ENCODE data around the gene ZNF80.
"Not testable (repeated sequence)": the region's sequence is repeated elsewhere in the genome, so short reads cannot be mapped to it uniquely, and the experiment has no call there.

ZNF80 gene

DNA sequence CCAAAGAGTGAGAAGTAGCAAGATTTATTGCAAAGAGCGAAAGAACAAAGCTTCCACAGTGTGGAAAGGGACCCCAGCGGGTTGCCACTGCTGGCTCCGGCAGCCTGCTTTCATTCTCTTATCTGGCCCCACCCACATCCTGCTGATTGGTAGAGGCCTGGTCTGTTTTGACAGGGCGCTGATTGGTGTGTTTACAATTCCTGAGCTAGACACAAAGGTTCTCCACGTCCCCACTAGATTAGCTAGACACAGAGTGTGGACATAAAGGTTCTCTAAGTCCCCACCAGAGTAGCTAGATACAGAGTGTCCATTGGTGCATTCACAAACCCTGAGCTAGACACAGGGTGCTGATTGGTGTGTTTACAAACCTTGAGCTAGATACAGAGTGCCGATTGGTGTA lies at the start of gene ZNF80:
TSS of gene ZNF80 (minus strand) at position 101 of the 400 bp plus-strand sequence. CDS start 504 bp downstream, outside the sequence.
- not testable (repeated sequence) for DNase-seq (ENCODE audit: low spot score)

GRCh38 chr3:114286266-114286665 lies 48.9 kb upstream of the ZNF80 start:
- no peak for DNase-seq (ENCODE audit: low spot score)

DNA sequence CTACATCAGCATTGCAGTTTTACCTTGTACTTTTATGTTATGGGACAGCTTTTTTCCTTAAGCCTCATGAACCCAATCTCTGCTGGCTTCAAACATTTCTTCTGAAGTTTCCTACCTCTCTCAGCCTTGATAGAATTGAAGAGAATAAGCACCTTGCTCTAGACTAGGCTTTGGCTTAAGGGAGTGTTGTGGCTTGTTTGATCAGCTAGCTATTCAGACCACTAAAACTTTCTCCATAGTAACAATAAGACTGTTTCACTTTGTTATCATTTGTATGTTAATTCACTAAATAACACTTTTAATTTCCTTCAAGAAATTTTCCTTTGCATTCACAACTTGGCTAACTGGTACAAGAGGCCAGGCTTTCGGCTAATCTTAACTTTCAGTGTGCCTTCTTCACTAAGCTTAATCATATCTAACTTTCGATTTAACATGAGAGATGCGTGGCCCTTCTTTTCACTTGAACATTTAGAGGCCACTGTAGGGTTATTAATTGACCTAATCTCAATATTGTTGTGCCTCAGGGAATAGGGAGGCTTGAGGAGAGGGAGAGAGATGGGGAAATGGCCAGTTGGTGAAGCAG lies 48.4 kb upstream of the ZNF80 start:
- DNase-seq (ENCODE audit: low spot score): no peak

- no peak for DNase-seq (ENCODE audit: low spot score)
Observed at GRCh38 chr3:114284644-114285043, 47.3 kb upstream of the ZNF80 start.

GRCh38 chr3:114276856-114277255 lies 39.5 kb upstream of the ZNF80 start:
- DNase-seq (ENCODE audit: low spot score): not testable (repeated sequence)

GRCh38 chr3:114274929-114275328 lies 37.6 kb upstream of the ZNF80 start:
- DNase-seq (ENCODE audit: low spot score): no peak

DNA sequence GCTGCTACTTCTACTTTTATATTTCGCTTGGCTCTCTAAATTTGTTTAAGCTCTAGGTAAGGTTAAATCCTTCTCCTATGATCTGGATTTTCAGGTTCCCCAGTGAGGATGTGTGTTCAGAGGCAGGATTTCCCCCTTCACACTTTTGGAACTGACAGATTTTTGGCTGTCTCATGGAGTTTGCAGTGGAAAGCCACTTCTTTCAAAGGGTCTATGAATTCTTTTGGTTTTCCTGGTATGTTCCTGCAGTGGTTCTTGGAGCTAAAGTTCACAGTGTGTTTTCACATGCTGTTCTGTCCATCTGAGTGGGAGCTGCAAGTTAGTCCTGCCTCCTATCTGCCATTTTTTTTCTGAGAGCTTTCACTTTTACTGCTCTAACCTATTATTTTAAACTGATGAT lies 34.9 kb upstream of the ZNF80 start:
- DNase-seq (ENCODE audit: low spot score): no peak

DNA sequence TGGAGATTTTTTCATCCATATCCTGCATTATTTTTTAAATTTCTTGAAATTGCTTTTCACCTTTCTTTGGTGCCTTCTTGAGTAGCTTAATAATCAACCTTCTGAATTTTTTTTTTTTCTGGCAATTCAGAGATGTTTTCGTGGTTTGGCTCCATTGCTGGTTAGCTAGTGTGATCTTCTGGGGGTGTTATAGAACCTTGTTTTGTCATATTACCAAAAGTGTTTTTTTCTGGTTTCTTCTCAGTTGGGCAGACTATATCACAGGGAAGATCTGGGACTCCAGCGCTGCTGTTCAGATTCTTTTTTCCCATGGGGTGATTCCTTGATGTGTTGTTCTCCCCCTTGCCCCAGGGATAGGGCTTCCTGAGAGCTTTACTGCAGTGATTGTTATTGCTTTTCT lies 32.6 kb upstream of the ZNF80 start:
- DNase-seq (ENCODE audit: low spot score): no peak

- DNase-seq (ENCODE audit: low spot score): no peak
Observed at GRCh38 chr3:114260152-114260551, 22.8 kb upstream of the ZNF80 start.

DNA sequence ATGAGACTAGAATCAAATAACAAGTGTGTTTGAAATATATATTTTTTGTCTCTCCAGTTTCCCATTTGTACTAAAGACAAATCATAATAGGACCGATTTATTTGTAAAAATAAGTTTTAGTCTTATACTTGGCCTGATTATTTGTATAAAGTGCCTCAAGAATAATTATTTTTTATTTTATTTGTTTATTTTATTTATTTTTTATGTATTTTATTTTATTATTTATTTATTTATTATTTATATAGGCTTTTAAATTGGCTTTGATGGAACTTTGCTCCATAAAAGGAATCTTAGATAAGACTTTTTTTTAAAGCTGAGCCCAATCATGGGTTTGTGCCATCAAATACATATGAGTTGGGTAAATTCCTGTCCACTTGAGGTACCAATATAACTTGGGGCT lies 22.2 kb upstream of the ZNF80 start:
- no peak for DNase-seq (ENCODE audit: low spot score)

- no peak for DNase-seq (ENCODE audit: low spot score)
Observed at GRCh38 chr3:114253505-114253904, 16.1 kb upstream of the ZNF80 start.

GRCh38 chr3:114252954-114253353 lies 15.6 kb upstream of the ZNF80 start:
- DNase-seq (ENCODE audit: low spot score): no peak

DNA sequence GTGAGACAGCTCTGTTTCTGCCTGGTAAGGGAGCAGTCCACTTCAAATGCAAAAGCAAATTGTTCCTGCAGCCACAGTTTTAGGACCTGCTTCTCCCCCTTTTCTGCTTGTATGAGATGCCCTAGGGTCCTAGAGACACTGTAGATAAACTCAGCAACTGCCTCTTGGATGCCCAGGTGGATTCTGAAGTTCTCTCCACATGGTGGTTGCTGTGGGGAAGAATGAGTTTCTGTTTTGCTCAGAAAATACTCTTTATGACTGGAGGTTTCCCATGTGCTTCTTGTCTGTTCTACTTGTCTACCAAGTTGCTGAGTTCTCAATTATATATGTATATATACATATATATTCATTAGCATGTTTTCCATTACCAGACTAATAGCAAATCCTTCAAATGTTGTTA lies 5.6 kb upstream of the ZNF80 start:
- no peak for DNase-seq (ENCODE audit: low spot score)

- no peak for DNase-seq (ENCODE audit: low spot score)
Observed at GRCh38 chr3:114241262-114241661, 3.9 kb upstream of the ZNF80 start.

DNA sequence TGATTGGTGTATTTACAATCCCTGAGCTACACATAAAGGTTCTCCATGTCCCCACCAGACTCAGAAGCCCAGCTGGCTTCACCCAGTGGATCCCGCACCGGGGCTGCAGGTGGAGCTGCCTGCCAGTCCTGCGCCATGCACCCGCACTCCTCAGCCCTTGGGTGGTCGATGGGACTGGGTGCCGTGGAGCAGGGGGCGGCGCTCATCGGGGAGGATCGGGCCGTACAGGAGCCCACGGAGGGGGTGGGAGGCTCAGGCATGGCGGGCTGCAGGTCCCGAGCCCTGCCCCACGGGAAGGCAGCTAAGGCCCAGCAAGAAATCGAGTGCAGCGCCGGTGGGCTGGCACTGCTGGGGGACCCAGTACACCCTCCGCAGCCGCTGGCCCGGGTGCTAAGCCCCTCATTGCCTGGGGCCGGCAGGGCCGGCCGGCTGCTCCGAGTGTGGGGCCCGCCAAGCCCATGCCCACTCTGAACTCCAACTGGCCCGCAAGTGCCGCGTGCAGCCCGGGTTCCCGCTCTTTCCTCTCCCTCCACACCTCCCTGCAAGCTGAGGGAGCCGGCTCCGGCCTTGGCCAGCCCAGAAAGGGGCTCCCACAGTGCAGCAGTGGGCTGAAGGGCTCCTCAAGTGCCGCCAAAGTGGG lies 888 bp upstream of the ZNF80 start:
- not testable (repeated sequence) for DNase-seq (ENCODE audit: low spot score)

GRCh38 chr3:114235431-114235830 lies 1.9 kb downstream of the ZNF80 start:
- DNase-seq (ENCODE audit: low spot score): no peak

DNA sequence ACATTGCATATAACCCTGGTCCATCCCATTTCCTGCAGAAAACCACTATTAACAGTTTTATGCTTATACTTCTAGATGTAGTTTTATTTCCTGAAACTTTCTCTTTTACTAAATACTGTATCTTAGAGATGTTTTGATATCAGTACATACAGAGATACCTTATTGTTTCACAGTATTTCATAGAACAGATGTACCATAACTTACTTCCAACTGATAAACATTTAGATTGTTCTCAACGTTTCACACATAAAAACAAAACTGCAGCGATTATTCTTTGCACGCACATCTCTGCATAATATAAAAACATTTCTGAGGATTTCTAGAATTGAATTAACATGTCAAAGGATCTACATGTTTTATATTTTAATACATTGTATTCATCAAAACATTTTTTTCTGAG lies 2.6 kb downstream of the ZNF80 start:
- no peak for DNase-seq (ENCODE audit: low spot score)

DNA sequence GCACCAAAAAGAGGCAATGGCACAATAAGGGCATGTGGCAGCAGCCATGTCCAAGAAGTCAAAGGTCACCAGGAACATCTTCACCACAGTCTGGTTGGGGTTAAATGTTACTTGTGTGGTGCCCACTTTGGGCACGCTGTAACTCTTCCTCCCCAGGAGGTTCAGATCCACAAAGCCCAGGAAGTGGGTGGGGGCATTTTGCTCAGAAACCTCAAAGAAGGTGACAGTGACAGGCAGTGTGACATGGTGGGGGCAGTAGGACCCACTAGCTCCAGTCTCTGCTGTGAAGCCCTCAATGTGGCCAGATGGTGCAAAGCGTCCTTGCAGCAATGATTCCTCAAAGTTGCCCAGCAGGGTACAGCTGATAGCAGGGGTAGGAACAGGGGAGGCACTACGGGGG lies 5.8 kb downstream of the ZNF80 start:
- DNase-seq (ENCODE audit: low spot score): no peak

DNA sequence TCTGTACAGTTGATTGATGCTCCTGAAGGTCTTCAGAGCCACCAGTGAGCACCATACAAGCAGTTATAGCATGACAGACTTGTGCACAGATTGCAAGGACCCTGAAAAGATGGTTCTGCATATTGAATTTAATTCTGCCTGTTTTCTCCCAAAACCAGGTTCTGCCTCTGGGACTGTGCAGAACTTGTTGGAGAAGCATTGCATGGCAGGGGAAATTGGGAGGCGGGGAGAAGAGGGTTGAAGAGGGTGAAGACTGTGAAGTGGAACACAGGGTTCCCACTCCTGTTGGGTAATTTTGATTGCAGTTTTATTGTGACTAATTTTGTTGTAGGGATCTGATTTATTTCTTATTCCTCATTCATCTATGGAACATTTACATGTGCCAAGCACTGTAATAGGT lies 10.3 kb downstream of the ZNF80 start:
- DNase-seq (ENCODE audit: low spot score): no peak

DNA sequence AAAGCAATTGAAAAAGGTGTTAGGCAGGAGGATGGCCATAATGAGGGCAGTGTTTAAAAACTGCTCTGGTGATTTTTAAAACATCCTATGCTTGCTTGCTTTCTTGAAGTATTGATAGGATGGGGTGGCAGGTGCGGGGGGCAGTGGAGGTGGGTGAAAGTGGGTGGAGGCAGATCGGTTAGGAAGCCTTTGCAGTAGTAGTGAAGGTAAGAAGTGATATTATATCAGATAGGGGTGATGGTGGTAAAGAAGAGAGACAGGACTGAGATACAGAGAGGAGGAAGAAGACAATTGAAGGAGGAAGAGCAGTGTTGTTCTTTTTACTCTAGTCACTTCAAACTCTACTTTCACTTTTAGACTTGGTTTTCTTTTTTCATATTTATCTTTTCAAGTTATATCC lies 11.1 kb downstream of the ZNF80 start:
- DNase-seq (ENCODE audit: low spot score): no peak

GRCh38 chr3:114223143-114223542 lies 14.2 kb downstream of the ZNF80 start:
- no peak for DNase-seq (ENCODE audit: low spot score)

- DNase-seq (ENCODE audit: low spot score): no peak
Observed at GRCh38 chr3:114221881-114222264, 15.5 kb downstream of the ZNF80 start.

DNA sequence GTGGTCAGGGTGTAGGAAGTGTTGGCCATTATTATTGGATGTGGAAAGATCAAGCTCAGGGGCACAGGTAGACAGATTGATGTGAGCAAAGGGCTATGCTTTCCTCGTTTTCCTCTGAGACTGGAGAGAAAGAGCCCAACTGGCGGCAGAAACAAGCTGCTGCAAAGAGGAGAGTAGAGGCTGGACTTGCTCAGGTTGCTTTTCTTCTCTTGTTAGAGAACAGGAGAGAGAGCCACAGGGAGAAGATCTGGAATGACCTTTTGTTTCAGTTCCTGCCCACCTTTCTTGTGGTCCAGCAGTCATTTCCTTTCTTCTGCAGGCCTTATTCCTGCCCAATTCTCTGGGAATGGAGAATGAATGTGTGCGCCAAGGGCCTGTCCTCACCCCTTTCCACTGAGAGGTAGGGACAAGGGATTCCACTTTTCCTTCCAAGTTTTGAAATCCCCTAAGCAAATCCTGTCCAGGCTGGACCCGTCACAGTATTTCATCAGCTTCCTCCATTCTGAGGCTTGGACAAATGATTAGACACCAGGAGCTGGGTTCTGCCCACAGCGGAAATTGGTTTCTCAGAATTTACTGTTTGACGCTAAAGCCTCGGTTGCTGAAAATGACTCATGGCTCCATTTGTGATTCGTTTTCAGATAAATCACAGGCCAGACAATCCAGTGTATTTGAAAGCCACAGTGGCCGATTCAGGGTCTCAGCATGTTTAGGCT lies 16.1 kb downstream of the ZNF80 start:
- no peak for DNase-seq (ENCODE audit: low spot score)

DNA sequence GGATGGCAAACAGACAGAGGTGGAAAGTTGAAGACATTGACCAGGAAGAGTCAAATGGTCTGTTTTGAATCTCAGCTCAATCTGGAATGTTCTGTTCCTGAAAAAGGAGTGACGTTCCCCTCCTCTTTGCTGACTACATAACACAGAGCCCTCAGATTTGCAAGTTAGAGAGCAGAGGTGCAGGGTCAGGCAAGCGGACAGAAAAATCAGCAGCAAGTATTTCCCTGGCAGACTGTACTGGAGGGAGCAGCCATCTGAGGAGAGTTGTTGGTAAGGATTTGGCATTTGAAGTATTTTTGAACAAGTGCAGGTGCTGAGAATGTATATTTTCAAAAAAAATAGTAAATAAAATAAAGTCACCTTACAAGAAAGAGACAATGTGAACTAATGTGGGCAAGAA lies 17.6 kb downstream of the ZNF80 start:
- no peak for DNase-seq (ENCODE audit: low spot score)

Measured in Ammon's horn (tissue), 1 donor.